Gastroesophageal sphincter (tissue), 3 donors: ENCODE data around the gene GABBR2.

Experiments
- EP300 ChIP-seq: sonication (generic); formaldehyde crosslinking; IDR thresholded peaks from one replicate; pipeline ENCODE4 v1.6.1; 2017; ENCODE audit warnings: antibody characterized with exemption, mild to moderate bottlenecking
- TF ChIP-seq, protein P1 (sequence below), 4 experiments: fragments of 200-600 bp in 2 of 4; fragments of 450-650 bp in 2 of 4; sonication (generic) in 1 of 4; IDR thresholded peaks; one replicate each; pipeline ENCODE4 v1.5.1; 2017 to 2019; ENCODE audit warnings: antibody characterized with exemption in 4 of 4, mild to moderate bottlenecking in 2 of 4, moderate library complexity in 2 of 4

- TF ChIP-seq, protein P1, sequence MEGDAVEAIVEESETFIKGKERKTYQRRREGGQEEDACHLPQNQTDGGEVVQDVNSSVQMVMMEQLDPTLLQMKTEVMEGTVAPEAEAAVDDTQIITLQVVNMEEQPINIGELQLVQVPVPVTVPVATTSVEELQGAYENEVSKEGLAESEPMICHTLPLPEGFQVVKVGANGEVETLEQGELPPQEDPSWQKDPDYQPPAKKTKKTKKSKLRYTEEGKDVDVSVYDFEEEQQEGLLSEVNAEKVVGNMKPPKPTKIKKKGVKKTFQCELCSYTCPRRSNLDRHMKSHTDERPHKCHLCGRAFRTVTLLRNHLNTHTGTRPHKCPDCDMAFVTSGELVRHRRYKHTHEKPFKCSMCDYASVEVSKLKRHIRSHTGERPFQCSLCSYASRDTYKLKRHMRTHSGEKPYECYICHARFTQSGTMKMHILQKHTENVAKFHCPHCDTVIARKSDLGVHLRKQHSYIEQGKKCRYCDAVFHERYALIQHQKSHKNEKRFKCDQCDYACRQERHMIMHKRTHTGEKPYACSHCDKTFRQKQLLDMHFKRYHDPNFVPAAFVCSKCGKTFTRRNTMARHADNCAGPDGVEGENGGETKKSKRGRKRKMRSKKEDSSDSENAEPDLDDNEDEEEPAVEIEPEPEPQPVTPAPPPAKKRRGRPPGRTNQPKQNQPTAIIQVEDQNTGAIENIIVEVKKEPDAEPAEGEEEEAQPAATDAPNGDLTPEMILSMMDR (IDR thresholded peaks at IDR 0.05) = no peak
- no peak for TF ChIP-seq EP300
Measured at GRCh38 chr9:98396236-98396635, 312.5 kb downstream of the GABBR2 start.
